Measurements from ENCODE around the gene GPX1. TPM values are rescaled to one million over a fixed set of nuclear protein-coding genes. Genes with fewer than 3 reads are reported as not detected.

Gene GPX1
- total and polyA plus RNA-seq, 2 experiments from 2014 or later = 186 to 440 TPM

- Histone ChIP-seq H3K9me2 (replicated peaks; ENCODE audit: insufficient read depth) (no peaks in the 10 kb centered on the region), H3K4me3 (no peak overlapping the region), H3K36me3 (replicated peaks; ENCODE audit: insufficient read depth, low read depth) (no peaks in the 10 kb centered on the region), H2AFZ (no peak overlapping the region), H3K79me2 (peaks cover 98% of the 10 kb centered on the region), H3K27ac (no peak overlapping the region), H4K20me1 (ENCODE audit: insufficient read depth, poor library complexity, severe bottlenecking) (peaks cover 98% of the 10 kb centered on the region), H3K4me2 (no peak overlapping the region), H3K4me1 (ENCODE audit: insufficient read depth) (no peaks in the 10 kb centered on the region), H3K9me3 (ENCODE audit: low read depth) (no peaks in the 10 kb centered on the region), H3K27me3 (no peaks in the 10 kb centered on the region)
- no peak for DNase-seq (ENCODE audit: low spot score)
- 99% methylated on average over 6 of the region's 6 CpGs for WGBS (ENCODE audit: low lambda C conversion rate, missing lambda C conversion rate)
- TF ChIP-seq EZH2 (IDR thresholded peaks at IDR 0.05; ENCODE audit: borderline replicate concordance) (no peak), CTCF (IDR thresholded peaks at IDR 0.05; ENCODE audit: poor library complexity) (no peak), EZH2phosphoT487 (IDR thresholded peaks at IDR 0.05; ENCODE audit: low read depth, severe bottlenecking, unreplicated experiment) (no peak)
These were observed 31.1 kb upstream of the GPX1 start for GRCh38 chr3:49389297-49389696.

GRCh38 chr3:49388289-49388820 is 30.2 kb upstream of the GPX1 start:
- Histone ChIP-seq H3K27me3 (no peaks in the 10 kb centered on the region), H3K4me2 (no peak overlapping the region), H3K4me1 (ENCODE audit: insufficient read depth) (no peaks in the 10 kb centered on the region), H3K4me3 (no peak overlapping the region), H2AFZ (no peak overlapping the region), H3K27ac (no peak overlapping the region), H3K79me2 (peaks cover 100% of the 10 kb centered on the region), H3K9me2 (replicated peaks; ENCODE audit: insufficient read depth) (no peaks in the 10 kb centered on the region), H4K20me1 (ENCODE audit: insufficient read depth, poor library complexity, severe bottlenecking) (peaks cover 99% of the 10 kb centered on the region), H3K9me3 (ENCODE audit: low read depth) (no peaks in the 10 kb centered on the region), H3K36me3 (replicated peaks; ENCODE audit: insufficient read depth, low read depth) (no peaks in the 10 kb centered on the region)
- TF ChIP-seq EZH2phosphoT487 (IDR thresholded peaks at IDR 0.05; ENCODE audit: low read depth, severe bottlenecking, unreplicated experiment) = no peak
- no peak for TF ChIP-seq CTCF (IDR thresholded peaks at IDR 0.05; ENCODE audit: poor library complexity)
- no peak for TF ChIP-seq EZH2 (IDR thresholded peaks at IDR 0.05; ENCODE audit: borderline replicate concordance)
- WGBS (ENCODE audit: low lambda C conversion rate, missing lambda C conversion rate) = 90% methylated on average over 1 of the region's 1 CpG
- DNase-seq (ENCODE audit: low spot score) = no peak

- Histone ChIP-seq H2AFZ (no peak overlapping the region), H3K27ac (no peak overlapping the region), H3K4me2 (no peak overlapping the region), H3K79me2 (peaks cover 100% of the 10 kb centered on the region), H3K9me2 (replicated peaks; ENCODE audit: insufficient read depth) (no peaks in the 10 kb centered on the region), H3K9me3 (ENCODE audit: low read depth) (no peaks in the 10 kb centered on the region), H3K4me3 (no peak overlapping the region), H3K4me1 (ENCODE audit: insufficient read depth) (no peaks in the 10 kb centered on the region), H3K27me3 (no peaks in the 10 kb centered on the region), H3K36me3 (replicated peaks; ENCODE audit: insufficient read depth, low read depth) (no peaks in the 10 kb centered on the region), H4K20me1 (ENCODE audit: insufficient read depth, poor library complexity, severe bottlenecking) (peaks cover 99% of the 10 kb centered on the region)
- no peak for TF ChIP-seq CTCF (IDR thresholded peaks at IDR 0.05; ENCODE audit: poor library complexity)
- no peak for TF ChIP-seq EZH2 (IDR thresholded peaks at IDR 0.05; ENCODE audit: borderline replicate concordance)
- no peak for TF ChIP-seq EZH2phosphoT487 (IDR thresholded peaks at IDR 0.05; ENCODE audit: low read depth, severe bottlenecking, unreplicated experiment)
- WGBS (ENCODE audit: low lambda C conversion rate, missing lambda C conversion rate) = 94% methylated on average over 2 of the region's 2 CpGs
- no peak for DNase-seq (ENCODE audit: low spot score)
These were observed 29.6 kb upstream of the GPX1 start for GRCh38 chr3:49387721-49388120.

All from hepatocyte (in vitro differentiated cells).